ENCODE data around the gene RARA. TPM values are rescaled to one million over a fixed set of nuclear protein-coding genes. Genes with fewer than 3 reads are reported as not detected.
A peak's percentile ranks its signal among the peaks of the same experiment; 100 is the strongest.

Gene RARA
- total and polyA plus RNA-seq, 2 of the 4 experiments (the other 2 are of a cell fraction) = 9.0 to 12.7 TPM

DNA sequence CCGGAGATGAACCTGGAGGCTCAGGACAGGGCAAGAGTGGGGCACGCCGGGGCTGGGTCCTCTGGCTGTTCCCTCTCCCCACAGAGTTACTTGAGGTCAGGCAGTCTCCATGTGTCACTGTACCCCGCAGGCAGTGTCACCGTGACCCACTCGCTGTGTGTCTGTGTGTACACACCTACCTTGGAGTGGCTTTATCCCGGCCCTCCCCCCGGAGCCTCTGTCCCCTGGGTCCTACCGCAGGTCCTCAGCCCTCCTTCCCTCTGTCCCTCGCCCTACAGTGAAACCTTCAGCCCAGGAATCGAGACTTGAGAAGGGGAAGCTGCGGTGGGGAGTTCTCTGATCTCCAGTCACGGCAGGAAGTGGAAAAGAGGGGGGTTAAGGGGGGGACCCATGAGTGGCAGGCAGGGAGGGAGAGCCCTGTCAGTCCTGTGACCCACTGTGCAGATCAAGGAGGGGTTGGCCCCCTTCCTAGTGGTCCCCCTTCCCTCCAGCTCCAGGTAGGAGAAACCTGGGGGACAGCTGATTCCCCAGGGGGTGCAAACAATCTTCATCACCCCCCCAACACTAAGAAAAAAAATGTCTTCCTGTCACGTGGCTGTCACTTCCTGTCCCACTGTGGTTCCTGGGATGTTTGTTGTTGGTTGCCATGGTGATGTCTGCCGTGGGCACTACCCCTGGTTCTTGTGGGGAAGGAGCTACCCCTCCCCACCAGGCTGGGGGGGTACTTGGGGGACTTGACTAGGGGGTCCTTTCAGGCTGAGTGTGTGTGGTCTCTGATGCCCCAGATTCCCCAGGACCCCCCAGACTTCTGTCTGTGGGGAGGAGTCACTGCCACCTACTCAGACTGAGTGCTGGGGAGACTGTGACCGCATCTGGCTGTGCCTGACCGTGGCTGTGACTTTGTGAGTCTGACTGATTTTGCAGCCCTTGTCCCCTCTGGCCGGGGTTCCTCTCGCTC lies 13.7 kb downstream of the RARA start:
- Histone ChIP-seq H3K36me3 (ENCODE audit: control insufficient read depth, insufficient read depth, low read length) (no peaks in the 10 kb centered on the region), H4K91ac (ENCODE audit: insufficient read depth, low read depth, low read length) (peak overlapping the region; percentile 96)
- 4% methylated on average over 4 of the region's 19 CpGs; no CpG with 5 or more reads in 1 of the 2 experiments for WGBS, 2 experiments (ENCODE audit: extremely low coverage in 2 of 2, insufficient read length in 1 of 2)

More for the DNA sequence above, 13.7 kb downstream of the RARA start:
- H2BK20ac ChIP-seq (ENCODE audit: low read depth, low read length) = peak overlapping the region; percentile 78
- no TSS peak for BruUV-seq (replicated peaks)
- TF ChIP-seq MXI1 (IDR thresholded peaks at IDR 0.05; ENCODE audit: borderline replicate concordance, low read depth, low read length) (no peak), USF2 (IDR thresholded peaks at IDR 0.05; ENCODE audit: low read depth, low read length) (peak; percentile 95), BHLHE40 (IDR thresholded peaks at IDR 0.05; ENCODE audit: low read depth, low read length) (peak; percentile 34; the same call in 1 of the 2 replicates), POLR2A (IDR thresholded peaks at IDR 0.05; ENCODE audit: low read depth, low read length) (peak; percentile 83; the same call in 1 of the 2 replicates), MAZ (IDR thresholded peaks at IDR 0.05; ENCODE audit: borderline replicate concordance, low read depth, low read length) (no peak; the same call in 1 of the 2 replicates)
- TF ChIP-seq, protein P1, sequence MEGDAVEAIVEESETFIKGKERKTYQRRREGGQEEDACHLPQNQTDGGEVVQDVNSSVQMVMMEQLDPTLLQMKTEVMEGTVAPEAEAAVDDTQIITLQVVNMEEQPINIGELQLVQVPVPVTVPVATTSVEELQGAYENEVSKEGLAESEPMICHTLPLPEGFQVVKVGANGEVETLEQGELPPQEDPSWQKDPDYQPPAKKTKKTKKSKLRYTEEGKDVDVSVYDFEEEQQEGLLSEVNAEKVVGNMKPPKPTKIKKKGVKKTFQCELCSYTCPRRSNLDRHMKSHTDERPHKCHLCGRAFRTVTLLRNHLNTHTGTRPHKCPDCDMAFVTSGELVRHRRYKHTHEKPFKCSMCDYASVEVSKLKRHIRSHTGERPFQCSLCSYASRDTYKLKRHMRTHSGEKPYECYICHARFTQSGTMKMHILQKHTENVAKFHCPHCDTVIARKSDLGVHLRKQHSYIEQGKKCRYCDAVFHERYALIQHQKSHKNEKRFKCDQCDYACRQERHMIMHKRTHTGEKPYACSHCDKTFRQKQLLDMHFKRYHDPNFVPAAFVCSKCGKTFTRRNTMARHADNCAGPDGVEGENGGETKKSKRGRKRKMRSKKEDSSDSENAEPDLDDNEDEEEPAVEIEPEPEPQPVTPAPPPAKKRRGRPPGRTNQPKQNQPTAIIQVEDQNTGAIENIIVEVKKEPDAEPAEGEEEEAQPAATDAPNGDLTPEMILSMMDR (conservative IDR thresholded peaks at IDR 0.05; ENCODE audit: low read depth, low read length) = no peak
- peak overlapping the region; percentile 98 for H3K23ac ChIP-seq (ENCODE audit: low read depth, low read length)
- H3K9me3 ChIP-seq (ENCODE audit: control insufficient read depth, insufficient read depth, low read length) = no peaks in the 10 kb centered on the region
- H3K14ac ChIP-seq (replicated peaks; ENCODE audit: low read depth, low read length) = peak overlapping the region; percentile 96
- H3K4ac ChIP-seq (ENCODE audit: low read depth, low read length) = peak overlapping the region; percentile 98
- in situ Hi-C loops (cut with MboI; ENCODE audit: low sequenced_read_pairs) (no loop called here), dilution Hi-C loops (cut with HindIII; ENCODE audit: low sequenced_read_pairs, unreplicated experiment) (no loop called here), intact Hi-C loops (cut with micrococcal nuclease) (no loop called here)
- CTCF ChIA-PET = interaction anchor here (2.1 kb wide), 1 partner anchor 20 kb away, joined by 6 read pairs; no protein-coding TSS in a partner anchor
- peaks cover 43% of the 10 kb centered on the region for H3K9me1 ChIP-seq (ENCODE audit: insufficient read depth, low read length)
- no peak; the same call in 1 of the 2 replicates for ATAC-seq (ENCODE audit: low read depth)
- H3K4me2 ChIP-seq (ENCODE audit: low read depth, low read length) = peak overlapping the region; percentile 87
- H4K20me1 ChIP-seq (ENCODE audit: insufficient read depth, low read length) = peaks cover 73% of the 10 kb centered on the region
- POLR2A ChIA-PET (ENCODE audit: unreplicated experiment) = no interaction called here
- peak overlapping the region; percentile 49 for H3K9ac ChIP-seq (ENCODE audit: low read depth, low read length)
- peak overlapping the region; percentile 92 for H2BK120ac ChIP-seq (ENCODE audit: low read depth, low read length)
- H3K56ac ChIP-seq (ENCODE audit: extremely low read depth, insufficient read depth, low read length) = peak overlapping the region; percentile 39; the same call in 1 of the 2 replicates
- H3K27me3 ChIP-seq (ENCODE audit: control insufficient read depth, insufficient read depth, low read length) = no peaks in the 10 kb centered on the region
- peak overlapping the region; percentile 79; the same call in 2 of the 3 replicates for H2BK15ac ChIP-seq (ENCODE audit: low read depth, low read length)
- peak overlapping the region; percentile 75 for H3K18ac ChIP-seq (ENCODE audit: low read depth, low read length)
- peak overlapping the region; percentile 90 for H2BK5ac ChIP-seq (ENCODE audit: low read depth, low read length, poor library complexity, severe bottlenecking)
- peaks cover 17 to 92% of the 10 kb centered on the region in 2 experiments for H3K79me1 ChIP-seq (ENCODE audit: low read depth in 1 of 2, low read length in 2 of 2)
- H4K8ac ChIP-seq (ENCODE audit: low read depth in 2 of 2, low read length in 2 of 2) = peak overlapping the region; percentile 83 to 99
- peak overlapping the region; percentile 99 for H2AK5ac ChIP-seq (ENCODE audit: low read depth, low read length)
- peak overlapping the region; percentile 98 for H2AK9ac ChIP-seq (replicated peaks; ENCODE audit: low read depth, low read length, poor library complexity)
- peak overlapping the region; percentile 14 for H3K4me3 ChIP-seq (ENCODE audit: insufficient read depth, low read depth, low read length)
- H2AFZ ChIP-seq (replicated peaks; ENCODE audit: low read length, poor library complexity) = peak overlapping the region; percentile 92
- peak overlapping the region; percentile 78 for H3K27ac ChIP-seq (ENCODE audit: insufficient read depth, low read length)
- peaks cover 58% of the 10 kb centered on the region for H3K4me1 ChIP-seq (ENCODE audit: control insufficient read depth, insufficient read depth, low read length)
- peak overlapping the region; percentile 87 for H4K5ac ChIP-seq (ENCODE audit: low read depth, low read length)
- peak; percentile 81 for DNase-seq

Data from IMR-90 (cell line).